Urothelium cell line (cell line): ENCODE results near the gene PTHLH.

Experiments
- DNase-seq: peaks from one replicate; pipeline ENCODE4 v3.0.0; 2011; ENCODE audit warnings: low spot score, mixed read lengths
- FAIRE-seq: peaks from 2 replicates; lab custom pipeline; 2011; peaks lifted over from hg19 to GRCh38; lab: Jason Lieb, UNC

The PTHLH gene

DNA sequence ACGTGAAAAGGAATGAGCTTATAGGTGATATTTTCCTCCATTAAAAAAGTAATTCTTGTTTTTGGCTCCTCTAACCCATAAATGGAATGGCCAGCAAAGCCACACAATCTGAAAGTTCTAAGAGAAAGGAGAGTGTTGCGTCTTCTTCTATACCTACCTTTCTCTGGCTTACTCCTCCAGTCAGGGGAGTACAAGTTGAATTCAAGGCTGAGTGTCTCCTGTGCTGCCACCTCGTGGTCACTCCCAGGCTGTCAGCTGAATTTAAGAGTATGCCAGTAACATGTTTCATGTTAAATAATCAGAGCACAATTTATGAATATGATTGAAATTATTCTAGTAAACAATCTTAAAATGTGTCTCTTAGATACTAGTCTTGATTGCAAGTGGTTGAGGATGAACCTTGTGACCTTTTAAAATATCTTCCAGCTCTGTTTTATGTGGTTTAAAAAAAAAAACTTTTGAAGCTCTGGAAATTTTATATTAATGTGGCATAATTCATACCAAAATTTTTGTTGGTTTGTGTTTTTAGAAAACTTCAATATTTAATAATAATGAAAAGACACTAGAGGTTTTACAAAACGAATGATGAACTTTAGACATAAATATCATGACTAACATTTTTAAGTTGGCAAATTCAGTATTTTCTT, 31.7 kb downstream of the PTHLH start:
- DNase-seq (peak; percentile 64), FAIRE-seq (no peak)

DNA sequence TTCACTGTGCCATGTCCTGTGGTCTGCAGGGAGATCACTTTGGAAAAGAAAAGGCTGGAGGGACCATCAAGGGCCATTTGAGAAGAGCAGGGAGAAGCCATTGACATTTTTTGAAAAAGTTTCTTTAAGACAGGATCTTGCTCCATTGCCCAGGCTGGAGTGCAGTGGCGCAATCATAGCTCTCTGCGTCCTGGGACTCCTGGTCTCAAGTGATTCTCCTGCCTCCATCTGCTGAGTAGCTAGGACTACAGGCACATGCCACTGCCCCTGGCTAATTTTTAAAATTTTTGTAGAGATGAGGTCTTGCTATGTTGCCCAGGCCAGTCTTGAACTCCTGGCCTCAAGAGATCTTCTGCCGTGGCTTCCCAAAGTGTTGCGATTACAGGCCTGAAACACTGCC, 32.3 kb downstream of the PTHLH start:
- FAIRE-seq: no peak
- no peak for DNase-seq

DNA sequence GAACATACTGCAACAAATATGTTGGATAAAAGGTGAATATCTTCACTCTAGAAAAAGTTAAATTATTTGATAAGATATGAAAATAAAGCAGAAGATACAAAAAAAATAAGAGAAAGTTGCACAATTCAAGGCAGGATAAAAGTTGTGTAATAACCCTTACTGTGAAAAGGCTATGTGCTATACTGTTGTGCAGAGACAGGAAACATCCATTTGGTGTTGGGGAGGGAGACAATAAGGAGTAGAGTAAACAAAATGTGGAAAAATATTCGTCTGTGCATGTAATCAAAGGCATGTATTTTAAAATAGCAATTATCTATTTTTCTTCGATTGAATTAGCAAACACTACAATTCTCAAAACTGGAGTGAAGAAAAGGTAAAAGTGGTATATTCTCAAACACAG, 34.8 kb downstream of the PTHLH start:
- DNase-seq (no peak), FAIRE-seq (no peak)

DNA sequence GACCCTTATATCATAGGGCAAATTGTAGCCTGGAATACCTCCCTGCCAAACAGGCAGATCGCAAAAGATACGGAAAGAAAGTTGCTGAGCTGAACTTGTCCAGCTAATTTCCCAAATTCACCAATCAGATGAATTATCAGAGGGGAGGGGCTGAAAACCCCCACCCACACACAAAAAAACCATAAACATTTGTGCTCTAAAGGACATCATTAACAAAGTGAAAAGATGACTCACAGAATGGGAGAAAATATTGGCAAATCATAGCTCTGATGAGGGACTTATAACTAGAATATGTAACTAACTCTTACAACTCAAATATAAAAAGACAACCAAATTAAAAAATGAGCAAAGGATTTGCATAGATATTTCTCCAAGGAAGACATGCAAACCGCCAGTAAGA, 36.3 kb downstream of the PTHLH start:
- DNase-seq (no peak), FAIRE-seq (no peak)

DNA sequence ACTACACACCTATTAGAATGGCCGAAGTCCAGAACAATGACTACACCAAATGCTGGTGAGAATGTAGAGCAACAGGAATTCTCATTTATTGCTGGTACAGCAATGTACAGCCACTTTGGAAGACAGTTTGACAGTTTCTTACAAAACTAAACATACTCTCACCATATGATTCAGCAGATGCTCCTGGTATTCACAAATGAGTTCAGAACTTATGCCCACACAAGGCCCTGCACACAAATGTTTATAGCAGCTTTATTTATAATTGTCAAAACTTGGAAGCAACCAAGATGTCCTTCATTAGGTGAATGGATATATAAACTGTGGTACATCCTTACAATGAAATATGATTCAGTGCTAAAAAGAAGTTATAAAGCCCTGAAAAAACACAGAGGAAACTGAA, 38.3 kb downstream of the PTHLH start:
- DNase-seq: no peak
- no peak for FAIRE-seq

DNA sequence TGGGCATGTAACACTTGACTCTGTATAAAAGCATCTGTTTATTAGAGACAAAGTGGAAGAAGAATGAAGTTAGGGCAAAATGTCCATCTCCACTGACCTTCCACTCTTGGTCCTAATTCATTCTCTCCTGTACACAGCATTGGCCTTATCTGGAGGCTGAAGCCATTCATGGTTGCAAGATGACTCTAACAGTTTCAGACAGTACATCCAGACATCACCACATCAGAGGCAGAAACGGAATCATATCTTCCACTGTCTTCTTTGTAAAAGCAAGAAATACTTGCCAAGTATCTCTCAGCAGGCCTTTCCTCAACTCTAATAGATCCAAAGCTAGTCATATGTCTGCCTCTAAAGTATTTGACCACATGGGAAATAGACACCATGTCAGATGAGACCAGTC, 41.1 kb downstream of the PTHLH start:
- FAIRE-seq: no peak
- no peak for DNase-seq

DNA sequence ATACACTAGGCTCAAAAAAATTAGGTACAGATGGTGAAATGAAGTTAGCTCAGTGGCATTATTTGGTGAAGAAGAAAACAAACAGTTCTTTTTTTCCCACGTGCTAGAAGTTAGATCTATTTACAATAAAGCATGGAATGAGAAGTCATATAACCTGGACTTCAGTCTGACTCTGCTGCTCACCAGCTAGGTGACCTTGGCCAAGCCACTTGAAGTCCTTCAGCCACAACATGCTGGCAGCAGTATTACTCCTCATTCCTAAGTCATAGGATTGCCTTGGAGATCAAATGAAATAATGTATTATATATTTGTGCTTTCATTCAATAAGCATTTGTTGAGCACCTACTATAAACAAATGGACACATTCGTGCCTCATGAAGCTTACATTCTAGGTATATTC, 45.2 kb downstream of the PTHLH start:
- FAIRE-seq (no peak), DNase-seq (no peak)

DNA sequence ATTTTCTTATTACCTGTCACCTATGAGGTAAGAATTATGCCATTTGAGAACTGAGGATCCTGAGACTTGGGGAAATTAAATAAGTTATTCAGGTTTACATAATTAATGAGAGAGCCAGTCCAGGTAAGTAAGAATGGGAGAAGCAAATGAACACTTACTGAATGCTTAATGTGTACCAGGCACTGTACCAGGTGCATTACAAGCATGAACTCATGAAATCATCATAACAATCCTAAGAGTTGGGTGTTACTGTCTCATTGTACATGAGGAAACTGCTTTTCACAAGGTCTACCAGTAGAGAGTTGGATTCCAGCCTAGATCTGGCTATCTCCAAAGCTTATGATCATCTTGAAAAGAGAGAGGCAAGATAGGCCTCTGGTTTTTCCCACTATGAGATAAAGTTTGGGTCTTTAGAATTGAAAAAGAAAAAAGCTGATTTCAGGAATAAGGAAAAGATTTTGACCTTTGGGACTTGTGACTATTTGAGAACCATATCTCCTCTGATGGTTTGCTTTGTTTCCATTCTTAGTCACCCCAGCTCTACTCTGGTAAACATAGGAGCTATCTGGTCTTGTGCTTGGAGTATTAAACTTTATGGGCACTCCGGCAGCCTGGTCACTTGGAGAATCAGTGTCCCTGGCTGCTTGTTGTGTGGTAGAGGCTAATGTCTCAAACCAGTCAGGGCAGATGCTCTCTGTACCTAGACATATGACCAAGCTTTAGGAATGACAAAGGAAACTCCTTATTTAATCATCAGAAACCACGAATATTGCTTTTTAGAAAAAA, 48.0 kb downstream of the PTHLH start:
- FAIRE-seq: no peak
- no peak for DNase-seq

DNA sequence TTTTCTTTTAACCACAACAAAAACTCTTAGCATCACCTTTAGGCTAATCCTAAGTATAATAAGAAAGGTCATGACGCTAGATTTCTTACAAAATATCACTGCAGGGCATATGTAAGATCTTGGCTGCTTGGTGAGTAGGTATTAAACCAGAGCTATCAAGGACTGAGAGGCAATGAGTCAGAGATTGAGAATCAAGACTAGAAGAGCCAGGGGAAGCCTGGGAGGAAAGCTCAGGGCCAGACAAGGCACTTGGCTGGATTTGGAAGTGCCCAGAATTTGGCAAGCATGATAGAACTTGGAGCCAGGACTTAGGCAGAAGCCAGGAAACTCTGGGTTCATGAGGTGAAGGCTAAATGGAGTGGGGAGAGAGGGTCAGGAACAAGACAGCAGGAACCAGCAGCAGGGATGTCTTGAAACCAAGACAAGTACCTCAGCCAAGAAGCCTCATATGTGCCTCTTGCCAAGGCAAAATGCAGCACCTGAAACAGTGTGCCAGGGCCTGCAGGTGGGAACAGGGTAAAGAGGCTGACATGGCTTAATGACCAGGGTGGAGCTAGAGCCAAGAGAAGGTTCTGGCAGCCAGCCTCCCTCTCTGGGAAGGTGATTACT, 49.9 kb downstream of the PTHLH start:
- FAIRE-seq: no peak
- DNase-seq: no peak

DNA sequence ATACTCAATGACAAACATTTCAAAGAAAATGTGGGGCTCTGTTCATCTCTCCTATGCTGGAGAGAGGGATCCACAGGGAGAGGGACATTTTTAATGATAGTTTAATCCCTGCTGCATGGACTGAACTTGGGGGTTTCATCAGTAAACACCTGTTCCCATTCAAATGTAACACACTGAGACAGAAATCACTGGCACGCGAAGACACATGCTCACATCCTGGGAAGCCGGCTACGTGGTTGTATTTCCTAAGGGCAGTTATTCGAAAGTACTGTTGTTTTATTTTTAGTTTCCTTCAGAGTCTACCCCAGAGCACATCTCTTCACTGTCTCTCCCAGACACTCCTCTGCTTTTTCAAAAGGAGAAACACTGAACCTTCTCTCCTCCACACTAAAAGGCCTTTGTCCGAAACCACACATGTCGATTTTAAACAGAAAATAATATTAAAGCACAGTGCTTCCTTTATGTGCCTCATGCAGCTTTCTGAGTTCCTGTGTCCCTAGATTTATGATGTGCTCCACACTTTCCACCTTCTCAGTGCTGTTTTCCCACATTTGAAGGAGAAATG, 52.8 kb downstream of the PTHLH start:
- DNase-seq (no peak), FAIRE-seq (no peak)

DNA sequence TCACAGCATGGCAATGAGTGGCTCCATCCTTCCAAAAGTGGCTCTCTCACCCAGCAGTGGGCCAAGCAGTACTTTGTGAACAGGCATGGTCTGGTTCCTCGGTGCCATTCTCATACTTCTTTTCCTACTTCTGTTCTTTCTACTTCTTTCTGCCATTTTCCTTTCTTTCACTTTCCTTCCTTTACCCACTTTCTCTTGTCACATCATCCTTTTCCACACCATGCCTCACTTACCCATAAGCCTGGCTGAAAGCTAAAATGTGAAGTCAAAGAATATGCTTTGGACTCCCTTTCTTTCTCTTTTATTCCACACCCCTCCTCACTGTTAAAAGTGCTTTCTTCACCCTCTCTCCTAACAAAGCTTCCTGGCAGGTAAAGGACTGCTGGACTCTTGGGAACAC, 57.0 kb downstream of the PTHLH start:
- FAIRE-seq: no peak
- no peak for DNase-seq

DNA sequence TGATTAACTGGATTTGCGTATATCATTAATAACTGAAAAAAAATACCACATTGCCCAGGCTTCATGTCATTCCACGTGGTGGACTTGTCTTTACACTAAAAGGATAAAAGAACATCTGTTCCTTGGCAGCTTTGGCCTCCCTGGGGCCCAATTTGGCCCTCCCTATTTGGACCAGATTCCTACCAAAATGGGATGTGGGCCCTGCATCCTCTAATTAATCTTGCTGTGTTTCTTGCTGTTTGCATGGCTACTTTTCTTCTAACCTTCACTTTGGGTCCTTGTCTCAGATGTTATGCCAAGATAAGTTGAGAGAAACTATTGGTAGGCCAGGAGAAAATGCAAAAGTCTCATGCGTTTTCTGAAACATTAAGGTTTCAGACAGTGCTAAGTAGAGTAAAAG, 57.5 kb downstream of the PTHLH start:
- no peak for FAIRE-seq
- no peak for DNase-seq

DNA sequence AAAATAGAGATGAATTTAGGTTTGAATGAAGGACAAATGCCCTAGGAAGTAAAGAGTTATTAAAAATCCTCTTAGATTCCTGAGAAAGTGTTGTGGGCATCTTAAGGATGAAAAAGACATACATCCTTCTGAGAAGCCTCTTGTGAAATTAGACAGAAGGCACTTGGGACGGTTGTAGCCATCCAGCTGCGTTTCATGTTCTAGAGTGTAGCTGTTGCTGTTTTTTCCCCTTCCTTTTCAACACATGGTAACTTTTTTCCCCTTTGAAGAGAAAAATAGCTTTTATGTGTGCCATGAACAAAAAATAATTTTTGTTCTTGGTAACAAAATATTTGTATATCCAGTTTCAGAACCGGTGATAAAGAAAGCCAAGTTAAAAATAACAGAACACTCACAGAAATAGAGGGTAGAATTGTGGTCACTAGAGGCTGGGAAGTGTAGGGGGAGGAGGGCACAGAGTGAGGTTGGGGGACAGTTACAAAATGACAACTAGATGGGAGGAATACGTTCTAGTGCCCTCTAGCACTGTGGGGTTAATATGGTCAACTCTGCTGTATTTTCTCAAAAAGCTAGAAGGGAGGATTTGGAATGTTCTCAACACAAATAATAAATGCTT, 58.4 kb downstream of the PTHLH start:
- no peak for FAIRE-seq
- DNase-seq: no peak

DNA sequence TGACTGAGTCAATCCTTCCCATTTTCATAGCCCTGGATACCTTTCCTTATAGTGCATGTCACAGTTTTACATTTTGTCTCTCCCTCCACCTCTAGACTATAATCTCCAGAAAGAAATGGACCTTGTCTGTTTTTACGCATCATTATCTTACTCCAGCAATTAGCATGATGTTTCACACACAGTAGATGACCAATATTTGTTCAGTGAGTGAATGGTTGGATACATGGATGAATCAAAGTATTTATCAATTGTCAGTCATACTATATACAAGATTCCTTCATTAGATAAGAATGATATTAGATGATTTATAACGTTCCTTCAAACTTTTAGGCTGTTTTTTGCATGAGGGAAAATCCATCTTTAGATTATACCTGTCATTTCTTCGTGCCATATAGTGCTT, 61.1 kb downstream of the PTHLH start:
- DNase-seq (no peak), FAIRE-seq (no peak)
